Lower leg skin (tissue), 4 donors: Measurements from ENCODE around the gene POMZP3. TPM values are rescaled to one million over a fixed set of nuclear protein-coding genes. Genes with fewer than 3 reads are reported as not detected.
A peak's percentile ranks its signal among the peaks of the same experiment; 100 is the strongest.
"Not testable (repeated sequence)": the region's sequence is repeated elsewhere in the genome, so short reads cannot be mapped to it uniquely, and the experiment has no call there.

Experiments used
- DNase-seq, 2 donors: peaks; one replicate each; pipeline ENCODE4 v3.0.0-alpha.2; 2019; ENCODE audit warnings: low spot score in 2 of 2
- H3K4me3 ChIP-seq: fragments of 200-600 bp; sonication (generic); 2 replicates; pipeline ENCODE4 v1.5.1; 2017; ENCODE audit warnings: mild to moderate bottlenecking, low read depth; ENCODE audit not compliant: poor library complexity, severe bottlenecking
- WGBS, 2 donors: methylation state at CpG; one replicate each; pipeline ENCODE4 v1.1.5; 2018; 5-methylcytosine and 5-hydroxymethylcytosine counted together
- intact Hi-C: fragments of 100-400 bp; cut with DNase I; formaldehyde crosslinking; loops from one replicate; pipeline ENCODE4 v1.15.0; 2023; ENCODE audit warnings: low total_unique reads
- total RNA-seq, 4 donors: library from RNA; depleted of rRNA; stranded (reverse); fragments of >200 nt; gene quantifications; one replicate each; pipeline ENCODE4 v1.1.0, GENCODE V29; 2016

POMZP3 gene
- total RNA-seq = 1 to 10 TPM; 2.1 to 6.6 (median 6.0) TPM

- peak within 1 kb of the TSS; percentile 50 for H3K4me3 ChIP-seq
- DNase-seq, intact Hi-C loops: not testable (repeated sequence)
- 0% methylated on average over 4 of the region's 78 CpGs; no CpG with 5 or more reads in 1 of the 2 donors for WGBS, 2 donors
These were observed at the start of gene POMZP3 for GRCh38 chr7:76626989-76627642. POMZP3 (minus strand) TSS chr7:76627279; CDS start chr7:76626064, 1,215 bp downstream.

- intact Hi-C loops, H3K4me3 ChIP-seq, DNase-seq: not testable (repeated sequence)
- WGBS, 2 donors = 93 to 94% methylated on average over 2 of the region's 2 CpGs
These were observed 48.7 kb upstream of the POMZP3 start for GRCh38 chr7:76675783-76676182.

GRCh38 chr7:76673346-76673745 is 46.3 kb upstream of the POMZP3 start:
- intact Hi-C loops = not testable (repeated sequence)

GRCh38 chr7:76659212-76659611 is 32.1 kb upstream of the POMZP3 start:
- DNase-seq, H3K4me3 ChIP-seq, intact Hi-C loops: not testable (repeated sequence)

More at GRCh38 chr7:76673346-76673745, 46.3 kb upstream of the POMZP3 start:
- 93 to 95% methylated on average over 5 of the region's 5 CpGs for WGBS, 2 donors
- not testable (repeated sequence) for DNase-seq, H3K4me3 ChIP-seq

GRCh38 chr7:76656425-76656824 is 29.3 kb upstream of the POMZP3 start:
- WGBS, 2 donors = 64 to 68% methylated on average over 2 of the region's 2 CpGs
- H3K4me3 ChIP-seq, intact Hi-C loops, DNase-seq: not testable (repeated sequence)

GRCh38 chr7:76642620-76643019 is 15.5 kb upstream of the POMZP3 start:
- DNase-seq, intact Hi-C loops, H3K4me3 ChIP-seq: not testable (repeated sequence)
- WGBS, 2 donors = 57% methylated on average over 1 of the region's 5 CpGs; no CpG with 5 or more reads in 1 of the 2 donors

GRCh38 chr7:76637061-76637691 is 10.1 kb upstream of the POMZP3 start:
- DNase-seq, H3K4me3 ChIP-seq, intact Hi-C loops: not testable (repeated sequence)
- WGBS, 2 donors = 26% methylated on average over 6 to 7 of the region's 7 CpGs

- WGBS, 2 donors = 0 to 1% methylated on average over 10 to 19 of the region's 34 CpGs
- DNase-seq, intact Hi-C loops: not testable (repeated sequence)
- peak overlapping the region; percentile 48 for H3K4me3 ChIP-seq
These were observed 498 bp downstream of the POMZP3 start for GRCh38 chr7:76626581-76626980.

- intact Hi-C loops, H3K4me3 ChIP-seq, DNase-seq: not testable (repeated sequence)
- WGBS, 2 donors = 32 to 51% methylated on average over 4 of the region's 13 CpGs
These were observed 7.5 kb downstream of the POMZP3 start for GRCh38 chr7:76619439-76620190.

GRCh38 chr7:76613783-76614182 is 13.3 kb downstream of the POMZP3 start:
- intact Hi-C loops, H3K4me3 ChIP-seq: not testable (repeated sequence)
- WGBS, 2 donors = 0% methylated on average over 2 of the region's 3 CpGs; no CpG with 5 or more reads in 1 of the 2 donors
- peak in 1 of 2 donors; percentile 38 for DNase-seq

GRCh38 chr7:76612232-76612631 is 14.8 kb downstream of the POMZP3 start:
- DNase-seq, intact Hi-C loops, H3K4me3 ChIP-seq: not testable (repeated sequence)
- WGBS, 2 donors = no CpG with 5 or more reads among the region's 3 CpGs

GRCh38 chr7:76609864-76610263 is 17.2 kb downstream of the POMZP3 start:
- DNase-seq, H3K4me3 ChIP-seq, intact Hi-C loops: not testable (repeated sequence)
- 79 to 100% methylated on average over 1 to 2 of the region's 10 CpGs for WGBS, 2 donors

GRCh38 chr7:76608469-76608868 is 18.6 kb downstream of the POMZP3 start:
- H3K4me3 ChIP-seq, intact Hi-C loops, DNase-seq: not testable (repeated sequence)
- 50 to 67% methylated on average over 6 of the region's 7 CpGs for whole genome bisulfite sequencing, 2 donors

- peak; percentile 72 to 94 for DNase-seq
- intact Hi-C loops, H3K4me3 ChIP-seq: not testable (repeated sequence)
- WGBS, 2 donors = 0% methylated on average over 4 to 6 of the region's 6 CpGs
These were observed 21.1 kb downstream of the POMZP3 start for GRCh38 chr7:76606027-76606426.

GRCh38 chr7:76600650-76601049 is 26.4 kb downstream of the POMZP3 start:
- 93 to 94% methylated on average over 3 of the region's 3 CpGs for WGBS, 2 donors
- intact Hi-C loops = not testable (repeated sequence)

More at GRCh38 chr7:76600650-76601049, 26.4 kb downstream of the POMZP3 start:
- DNase-seq, H3K4me3 ChIP-seq: not testable (repeated sequence)
